Measurements from ENCODE around the gene UFD1. TPM values are rescaled to one million over a fixed set of nuclear protein-coding genes. Genes with fewer than 3 reads are reported as not detected.

Gene UFD1
- polyA plus RNA-seq, 3 donors, result 57.0 to 82.5 (median 68.5) TPM

GRCh38 chr22:19466126-19466716 is 12.8 kb downstream of the UFD1 start:
- H3K4me1 Mint-ChIP-seq, result no peaks in the 10 kb centered on the region
- H3K27ac Mint-ChIP-seq, result no peak overlapping the region
- intact Hi-C loops (cut with micrococcal nuclease), result loop anchor here in 1 of 2 donors (10.0 kb wide), 1 partner anchor 61 kb away; no protein-coding TSS in a partner anchor
- peaks cover 0 to 5% (median 0%) of the 10 kb centered on the region in 3 donors for H3K27me3 Mint-ChIP-seq (ENCODE audit: low read depth in 3 of 3)
- 97% methylated on average over 9 of the region's 14 CpGs for WGBS (ENCODE audit: insufficient coverage)
- peaks cover 86 to 100% of the 10 kb centered on the region in 2 donors for H3K36me3 ChIP-seq (replicated peaks in 1 of 2; ENCODE audit: control insufficient read depth in 1 of 2, insufficient read depth in 2 of 2, low read length in 2 of 2)
- peaks cover 8% of the 10 kb centered on the region for H4K20me1 ChIP-seq (ENCODE audit: insufficient read depth, low read length)
- H3K9me3 ChIP-seq (replicated peaks in 1 of 2; ENCODE audit: control insufficient read depth in 1 of 2, insufficient read depth in 1 of 2, low read length in 2 of 2), result no peaks in the 10 kb centered on the region
- no peaks in the 10 kb centered on the region for H3K9me3 Mint-ChIP-seq
- H3K79me2 ChIP-seq (ENCODE audit: insufficient read depth, low read length), result no peaks in the 10 kb centered on the region
- no peak overlapping the region for H3K9ac ChIP-seq (ENCODE audit: insufficient read depth, low read length, poor library complexity, severe bottlenecking)
- no peaks in the 10 kb centered on the region for H3K4me1 ChIP-seq (ENCODE audit: control insufficient read depth in 1 of 2, insufficient read depth in 2 of 2, low read length in 2 of 2)
- no peak for TF ChIP-seq CTCF (IDR thresholded peaks at IDR 0.05)
- H2AFZ ChIP-seq (ENCODE audit: insufficient read depth, low read depth, low read length, poor library complexity, severe bottlenecking), result no peak overlapping the region
- no peaks in the 10 kb centered on the region for H3K27me3 ChIP-seq (ENCODE audit: control insufficient read depth in 2 of 2, insufficient read depth in 2 of 2, low read length in 2 of 2)
- DNase-seq, result no peak
- no peak overlapping the region for H3K4me2 ChIP-seq (replicated peaks; ENCODE audit: extremely low read depth, low read length, poor library complexity, severe bottlenecking)
- no peak overlapping the region for H3K4me3 Mint-ChIP-seq
- peaks cover 90 to 98% of the 10 kb centered on the region in 2 donors for H3K36me3 Mint-ChIP-seq
- H3K4me3 ChIP-seq (replicated peaks in 1 of 3; ENCODE audit: low read depth in 2 of 3, low read length in 3 of 3), result no peak overlapping the region
- H3K27ac ChIP-seq (ENCODE audit: low read depth in 1 of 2, low read length in 2 of 2), result no peak overlapping the region

- Histone ChIP-seq H3K27me3 (ENCODE audit: control insufficient read depth in 2 of 2, insufficient read depth in 2 of 2, low read length in 2 of 2) (no peaks in the 10 kb centered on the region), H3K4me1 (ENCODE audit: control insufficient read depth in 1 of 2, insufficient read depth in 2 of 2, low read length in 2 of 2) (no peaks in the 10 kb centered on the region), H3K27ac (ENCODE audit: low read depth in 1 of 2, low read length in 2 of 2) (no peak overlapping the region), H3K9ac (ENCODE audit: insufficient read depth, low read length, poor library complexity, severe bottlenecking) (no peak overlapping the region), H3K4me2 (replicated peaks; ENCODE audit: extremely low read depth, low read length, poor library complexity, severe bottlenecking) (no peak overlapping the region), H3K9me3 (replicated peaks in 1 of 2; ENCODE audit: control insufficient read depth in 1 of 2, insufficient read depth in 1 of 2, low read length in 2 of 2) (no peaks in the 10 kb centered on the region), H3K4me3 (replicated peaks in 1 of 3; ENCODE audit: low read depth in 2 of 3, low read length in 3 of 3) (no peak overlapping the region), H3K79me2 (ENCODE audit: insufficient read depth, low read length) (no peaks in the 10 kb centered on the region), H3K36me3 (replicated peaks in 1 of 2; ENCODE audit: control insufficient read depth in 1 of 2, insufficient read depth in 2 of 2, low read length in 2 of 2) (peaks cover 80 to 100% of the 10 kb centered on the region in 2 donors), H4K20me1 (ENCODE audit: insufficient read depth, low read length) (peaks cover 7% of the 10 kb centered on the region), H2AFZ (ENCODE audit: insufficient read depth, low read depth, low read length, poor library complexity, severe bottlenecking) (no peak overlapping the region)
- peak overlapping the region in 2 of 7 donors; percentile 6 to 55 for H3K27ac Mint-ChIP-seq
- H3K36me3 Mint-ChIP-seq, result peaks cover 89 to 96% of the 10 kb centered on the region in 2 donors
- intact Hi-C loops (cut with micrococcal nuclease), result loop anchor here in 1 of 2 donors (10.0 kb wide), 1 partner anchor 60 kb away; no protein-coding TSS in a partner anchor
- no peaks in the 10 kb centered on the region for H3K9me3 Mint-ChIP-seq
- no peaks in the 10 kb centered on the region for H3K4me1 Mint-ChIP-seq
- H3K27me3 Mint-ChIP-seq (ENCODE audit: low read depth in 3 of 3), result peaks cover 0 to 6% (median 0%) of the 10 kb centered on the region in 3 donors
- no peak overlapping the region for H3K4me3 Mint-ChIP-seq
- WGBS (ENCODE audit: insufficient coverage), result 93% methylated on average over 2 of the region's 4 CpGs
- no peak for TF ChIP-seq CTCF (IDR thresholded peaks at IDR 0.05)
- no peak for DNase-seq
Measured at GRCh38 chr22:19464975-19465374, 14.0 kb downstream of the UFD1 start.

Data from CD14-positive monocyte (primary cell).